SK-N-SH treated with all-trans-retinoic acid at 6 μM for 48 hours (cell line): ENCODE measurements around the gene PTPN1.

Experiments
- ATAC-seq: fragments of 200-7000 bp; cut with Tn5 transposase; 3 replicates; pipeline ENCODE4 v1.9.1; 2020; ENCODE audit warnings: mild to moderate bottlenecking, moderate library complexity
- ARNTL ChIP-seq: fragments of 450-650 bp; formaldehyde crosslinking; IDR thresholded peaks from 2 replicates; pipeline ENCODE4 v1.5.0; 2020; ENCODE audit warnings: low read depth, mild to moderate bottlenecking, moderate library complexity, borderline replicate concordance
- CSDC2 ChIP-seq: fragments of 250-450 bp; sonication (Bioruptor Pico); IDR thresholded peaks from 2 replicates; pipeline ENCODE4 v1.5.0; 2020; ENCODE audit warnings: mild to moderate bottlenecking, moderate library complexity
- CSRNP3 ChIP-seq: fragments of 250-450 bp; sonication (Bioruptor Pico); IDR thresholded peaks from 2 replicates; pipeline ENCODE4 v1.5.1; 2021; ENCODE audit warnings: mild to moderate bottlenecking, moderate library complexity
- GLIS3 ChIP-seq: fragments of 250-450 bp; sonication (Bioruptor Pico); IDR thresholded peaks from 2 replicates; pipeline ENCODE4 v1.5.0; 2020; ENCODE audit warnings: mild to moderate bottlenecking, moderate library complexity
- ISL1 ChIP-seq: fragments of 250-450 bp; sonication (Bioruptor Pico); IDR thresholded peaks from 2 replicates; pipeline ENCODE4 v2.1.2; 2022; ENCODE audit warnings: mild to moderate bottlenecking, moderate library complexity
- OSR1 ChIP-seq: fragments of 250-450 bp; sonication (Bioruptor Pico); IDR thresholded peaks from 2 replicates; pipeline ENCODE4 v1.8.0; 2022; ENCODE audit warnings: moderate library complexity, mild to moderate bottlenecking, inconsistent platforms
- RARB ChIP-seq: fragments of 250-450 bp; sonication (Bioruptor Pico); IDR thresholded peaks from 2 replicates; pipeline ENCODE4 v1.8.0; 2021; ENCODE audit warnings: mild to moderate bottlenecking, moderate library complexity
- SNAI2 ChIP-seq: fragments of 250-450 bp; sonication (Bioruptor Pico); IDR thresholded peaks from 2 replicates; pipeline ENCODE4 v1.5.0; 2020; ENCODE audit warnings: mild to moderate bottlenecking, moderate library complexity
- TCF4 ChIP-seq: fragments of 250-450 bp; sonication (Bioruptor Pico); IDR thresholded peaks from 2 replicates; pipeline ENCODE4 v1.8.0; 2021; ENCODE audit warnings: mild to moderate bottlenecking, moderate library complexity, borderline replicate concordance
- TOX ChIP-seq: fragments of 250-450 bp; sonication (Bioruptor Pico); IDR thresholded peaks from 2 replicates; pipeline ENCODE4 v1.8.0; 2021; ENCODE audit warnings: mild to moderate bottlenecking, moderate library complexity, borderline replicate concordance
- ZFP30 ChIP-seq: fragments of 450-650 bp; formaldehyde crosslinking; IDR thresholded peaks from 2 replicates; pipeline ENCODE4 v1.5.0; 2022; ENCODE audit warnings: mild to moderate bottlenecking, moderate library complexity
- ZNF565 ChIP-seq: fragments of 450-650 bp; formaldehyde crosslinking; conservative IDR thresholded peaks from 2 replicates; pipeline ENCODE4 v1.5.0; 2020; ENCODE audit warnings: low read depth, mild to moderate bottlenecking, moderate library complexity
- ZNF70 ChIP-seq: fragments of 450-650 bp; formaldehyde crosslinking; IDR thresholded peaks from 2 replicates; pipeline ENCODE4 v1.5.0; 2020; ENCODE audit warnings: mild to moderate bottlenecking, moderate library complexity
- ZNF8 ChIP-seq: fragments of 450-650 bp; formaldehyde crosslinking; IDR thresholded peaks from 2 replicates; pipeline ENCODE4 v1.5.0; 2020; ENCODE audit warnings: mild to moderate bottlenecking, moderate library complexity
- TF ChIP-seq, protein P1 (sequence below): fragments of 250-450 bp; sonication (Bioruptor Pico); IDR thresholded peaks from 2 replicates; pipeline ENCODE4 v1.5.0; 2020; ENCODE audit warnings: mild to moderate bottlenecking, moderate library complexity
- TF ChIP-seq, protein P2 (sequence below): fragments of 250-450 bp; sonication (Bioruptor Pico); IDR thresholded peaks from 2 replicates; pipeline ENCODE4 v1.8.0; 2021; ENCODE audit warnings: low read depth, mild to moderate bottlenecking, moderate library complexity, borderline replicate concordance
- TF ChIP-seq, protein P3 (sequence below): fragments of 250-450 bp; sonication (Bioruptor Pico); IDR thresholded peaks from 2 replicates; pipeline ENCODE4 v1.5.1; 2020; ENCODE audit warnings: low read depth, mild to moderate bottlenecking, moderate library complexity
- TF ChIP-seq, protein P4 (sequence below): fragments of 250-450 bp; sonication (Bioruptor Pico); IDR thresholded peaks from 2 replicates; pipeline ENCODE4 v1.8.0; 2020; ENCODE audit warnings: mild to moderate bottlenecking, moderate library complexity, borderline replicate concordance

PTPN1 gene

GRCh38 chr20:50601511-50602431 is 91.6 kb downstream of the PTPN1 start (continued):
- TF ChIP-seq, protein P1, sequence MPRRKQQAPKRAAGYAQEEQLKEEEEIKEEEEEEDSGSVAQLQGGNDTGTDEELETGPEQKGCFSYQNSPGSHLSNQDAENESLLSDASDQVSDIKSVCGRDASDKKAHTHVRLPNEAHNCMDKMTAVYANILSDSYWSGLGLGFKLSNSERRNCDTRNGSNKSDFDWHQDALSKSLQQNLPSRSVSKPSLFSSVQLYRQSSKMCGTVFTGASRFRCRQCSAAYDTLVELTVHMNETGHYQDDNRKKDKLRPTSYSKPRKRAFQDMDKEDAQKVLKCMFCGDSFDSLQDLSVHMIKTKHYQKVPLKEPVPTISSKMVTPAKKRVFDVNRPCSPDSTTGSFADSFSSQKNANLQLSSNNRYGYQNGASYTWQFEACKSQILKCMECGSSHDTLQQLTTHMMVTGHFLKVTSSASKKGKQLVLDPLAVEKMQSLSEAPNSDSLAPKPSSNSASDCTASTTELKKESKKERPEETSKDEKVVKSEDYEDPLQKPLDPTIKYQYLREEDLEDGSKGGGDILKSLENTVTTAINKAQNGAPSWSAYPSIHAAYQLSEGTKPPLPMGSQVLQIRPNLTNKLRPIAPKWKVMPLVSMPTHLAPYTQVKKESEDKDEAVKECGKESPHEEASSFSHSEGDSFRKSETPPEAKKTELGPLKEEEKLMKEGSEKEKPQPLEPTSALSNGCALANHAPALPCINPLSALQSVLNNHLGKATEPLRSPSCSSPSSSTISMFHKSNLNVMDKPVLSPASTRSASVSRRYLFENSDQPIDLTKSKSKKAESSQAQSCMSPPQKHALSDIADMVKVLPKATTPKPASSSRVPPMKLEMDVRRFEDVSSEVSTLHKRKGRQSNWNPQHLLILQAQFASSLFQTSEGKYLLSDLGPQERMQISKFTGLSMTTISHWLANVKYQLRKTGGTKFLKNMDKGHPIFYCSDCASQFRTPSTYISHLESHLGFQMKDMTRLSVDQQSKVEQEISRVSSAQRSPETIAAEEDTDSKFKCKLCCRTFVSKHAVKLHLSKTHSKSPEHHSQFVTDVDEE (CRISPR knock-in tag): no peak
- no peak for TF ChIP-seq RARB (CRISPR knock-in tag)
- TF ChIP-seq, protein P2, sequence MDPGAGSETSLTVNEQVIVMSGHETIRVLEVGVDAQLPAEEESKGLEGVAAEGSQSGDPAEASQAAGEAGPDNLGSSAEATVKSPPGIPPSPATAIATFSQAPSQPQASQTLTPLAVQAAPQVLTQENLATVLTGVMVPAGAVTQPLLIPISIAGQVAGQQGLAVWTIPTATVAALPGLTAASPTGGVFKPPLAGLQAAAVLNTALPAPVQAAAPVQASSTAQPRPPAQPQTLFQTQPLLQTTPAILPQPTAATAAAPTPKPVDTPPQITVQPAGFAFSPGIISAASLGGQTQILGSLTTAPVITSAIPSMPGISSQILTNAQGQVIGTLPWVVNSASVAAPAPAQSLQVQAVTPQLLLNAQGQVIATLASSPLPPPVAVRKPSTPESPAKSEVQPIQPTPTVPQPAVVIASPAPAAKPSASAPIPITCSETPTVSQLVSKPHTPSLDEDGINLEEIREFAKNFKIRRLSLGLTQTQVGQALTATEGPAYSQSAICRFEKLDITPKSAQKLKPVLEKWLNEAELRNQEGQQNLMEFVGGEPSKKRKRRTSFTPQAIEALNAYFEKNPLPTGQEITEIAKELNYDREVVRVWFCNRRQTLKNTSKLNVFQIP (CRISPR knock-in tag): no peak
- no peak for TF ChIP-seq CSDC2 (CRISPR knock-in tag)
- no peak for TF ChIP-seq SNAI2 (CRISPR knock-in tag)
- no peak for TF ChIP-seq ZNF8 (CRISPR knock-in tag)
- no peak for TF ChIP-seq OSR1
- TF ChIP-seq ZNF70 (CRISPR knock-in tag): no peak

DNA sequence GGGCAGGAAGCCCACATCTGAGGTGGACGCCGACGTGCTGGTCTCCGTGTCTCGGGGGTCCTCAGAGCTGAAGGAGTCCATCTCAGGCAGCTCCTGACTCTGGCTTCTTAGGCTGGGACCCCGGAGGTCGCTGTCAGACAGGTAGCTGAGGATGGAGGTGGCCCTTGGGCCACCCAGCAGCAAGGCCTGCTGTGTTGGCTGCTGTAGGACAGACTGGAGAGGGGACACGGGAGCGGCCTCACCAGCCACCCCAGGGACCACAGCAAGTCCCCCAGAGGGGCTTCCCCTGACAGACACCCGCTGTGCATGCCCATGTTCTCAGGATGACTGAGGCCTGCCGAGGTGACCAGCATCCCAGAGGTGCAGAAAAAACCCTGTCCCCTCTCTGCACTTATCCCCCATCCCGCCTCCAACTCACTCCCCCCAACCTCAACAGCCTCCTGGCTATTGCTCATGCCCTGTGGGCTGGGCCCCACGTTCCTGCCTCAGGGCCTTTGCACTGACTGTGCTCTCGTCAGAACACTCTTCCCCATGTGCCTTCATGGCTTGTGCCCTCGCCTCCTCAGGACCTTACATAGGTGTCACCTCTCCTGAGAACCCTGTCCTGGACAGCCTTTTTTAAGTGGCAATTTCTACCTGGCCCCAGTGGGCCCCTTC is 92.4 kb downstream of the PTPN1 start:
- TF ChIP-seq CSRNP3 (CRISPR knock-in tag): no peak
- TF ChIP-seq SNAI2 (CRISPR knock-in tag): no peak
- TF ChIP-seq, protein P2 (CRISPR knock-in tag): no peak
- TF ChIP-seq ISL1 (CRISPR knock-in tag): no peak
- no peak for TF ChIP-seq GLIS3 (CRISPR knock-in tag)
- TF ChIP-seq RARB (CRISPR knock-in tag): no peak
- no peak for TF ChIP-seq ARNTL (CRISPR knock-in tag)
- no peak for TF ChIP-seq TCF4 (CRISPR knock-in tag)
- no peak for TF ChIP-seq ZNF70 (CRISPR knock-in tag)
- TF ChIP-seq, protein P1 (CRISPR knock-in tag): no peak
- no peak for TF ChIP-seq CSDC2 (CRISPR knock-in tag)
- TF ChIP-seq OSR1: no peak
- no peak for TF ChIP-seq ZNF8 (CRISPR knock-in tag)
- TF ChIP-seq ZNF565: no peak
- no peak for TF ChIP-seq TOX (CRISPR knock-in tag)
- TF ChIP-seq, protein P3, sequence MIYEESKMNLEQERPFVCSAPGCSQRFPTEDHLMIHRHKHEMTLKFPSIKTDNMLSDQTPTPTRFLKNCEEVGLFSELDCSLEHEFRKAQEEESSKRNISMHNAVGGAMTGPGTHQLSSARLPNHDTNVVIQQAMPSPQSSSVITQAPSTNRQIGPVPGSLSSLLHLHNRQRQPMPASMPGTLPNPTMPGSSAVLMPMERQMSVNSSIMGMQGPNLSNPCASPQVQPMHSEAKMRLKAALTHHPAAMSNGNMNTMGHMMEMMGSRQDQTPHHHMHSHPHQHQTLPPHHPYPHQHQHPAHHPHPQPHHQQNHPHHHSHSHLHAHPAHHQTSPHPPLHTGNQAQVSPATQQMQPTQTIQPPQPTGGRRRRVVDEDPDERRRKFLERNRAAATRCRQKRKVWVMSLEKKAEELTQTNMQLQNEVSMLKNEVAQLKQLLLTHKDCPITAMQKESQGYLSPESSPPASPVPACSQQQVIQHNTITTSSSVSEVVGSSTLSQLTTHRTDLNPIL (CRISPR knock-in tag): no peak
- TF ChIP-seq ZFP30 (CRISPR knock-in tag): no peak
- TF ChIP-seq, protein P4, sequence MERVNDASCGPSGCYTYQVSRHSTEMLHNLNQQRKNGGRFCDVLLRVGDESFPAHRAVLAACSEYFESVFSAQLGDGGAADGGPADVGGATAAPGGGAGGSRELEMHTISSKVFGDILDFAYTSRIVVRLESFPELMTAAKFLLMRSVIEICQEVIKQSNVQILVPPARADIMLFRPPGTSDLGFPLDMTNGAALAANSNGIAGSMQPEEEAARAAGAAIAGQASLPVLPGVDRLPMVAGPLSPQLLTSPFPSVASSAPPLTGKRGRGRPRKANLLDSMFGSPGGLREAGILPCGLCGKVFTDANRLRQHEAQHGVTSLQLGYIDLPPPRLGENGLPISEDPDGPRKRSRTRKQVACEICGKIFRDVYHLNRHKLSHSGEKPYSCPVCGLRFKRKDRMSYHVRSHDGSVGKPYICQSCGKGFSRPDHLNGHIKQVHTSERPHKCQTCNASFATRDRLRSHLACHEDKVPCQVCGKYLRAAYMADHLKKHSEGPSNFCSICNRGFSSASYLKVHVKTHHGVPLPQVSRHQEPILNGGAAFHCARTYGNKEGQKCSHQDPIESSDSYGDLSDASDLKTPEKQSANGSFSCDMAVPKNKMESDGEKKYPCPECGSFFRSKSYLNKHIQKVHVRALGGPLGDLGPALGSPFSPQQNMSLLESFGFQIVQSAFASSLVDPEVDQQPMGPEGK: no peak
- ATAC-seq: no peak
